ENCODE measurements around the gene LDAH.

The LDAH gene

GRCh38 chr2:20771299-20771698, 51.6 kb downstream of the LDAH start:
- DNase-seq, result no peak

DNA sequence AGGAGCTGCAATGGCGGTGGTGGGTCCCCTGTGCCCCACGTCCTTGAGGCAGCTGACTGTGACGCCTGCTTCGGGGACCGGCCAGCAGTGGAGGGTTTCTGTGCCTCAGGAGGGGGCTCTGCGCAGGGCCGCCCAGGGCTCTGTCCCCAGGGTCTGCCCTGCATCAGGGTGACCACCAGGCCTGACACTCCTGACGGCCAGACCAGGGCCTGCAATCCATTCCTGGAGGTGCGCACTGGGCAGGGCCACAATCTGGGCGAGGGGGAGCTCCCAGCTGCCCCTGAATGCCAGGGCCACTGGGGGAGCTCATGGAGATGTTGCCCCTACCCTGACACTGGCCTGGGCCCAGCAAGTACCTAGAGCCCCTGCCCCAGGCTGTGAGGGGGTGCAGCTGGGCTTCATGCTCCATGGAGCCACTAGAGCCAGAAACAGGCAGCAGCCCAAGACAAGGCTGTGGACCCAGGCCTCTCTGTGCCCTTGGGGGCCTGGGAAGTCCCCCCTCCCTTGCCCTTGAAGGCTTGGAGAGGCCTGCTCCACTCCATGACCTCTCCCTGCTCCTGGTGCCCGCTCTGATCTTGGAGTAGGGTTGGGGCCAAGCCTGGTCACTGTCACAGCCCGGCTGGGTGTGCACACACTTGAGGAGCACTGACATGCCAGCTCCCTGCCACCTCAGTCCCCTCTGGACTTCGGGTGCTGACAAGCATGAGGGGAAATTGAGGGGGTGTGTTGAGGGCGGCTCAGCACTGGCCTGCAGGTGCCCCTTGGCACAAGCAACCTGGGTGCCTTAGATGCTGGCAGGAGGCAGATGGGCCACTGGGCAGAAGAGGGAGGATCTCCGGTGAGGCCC, 55.9 kb downstream of the LDAH start:
- no peak for DNase-seq

DNA sequence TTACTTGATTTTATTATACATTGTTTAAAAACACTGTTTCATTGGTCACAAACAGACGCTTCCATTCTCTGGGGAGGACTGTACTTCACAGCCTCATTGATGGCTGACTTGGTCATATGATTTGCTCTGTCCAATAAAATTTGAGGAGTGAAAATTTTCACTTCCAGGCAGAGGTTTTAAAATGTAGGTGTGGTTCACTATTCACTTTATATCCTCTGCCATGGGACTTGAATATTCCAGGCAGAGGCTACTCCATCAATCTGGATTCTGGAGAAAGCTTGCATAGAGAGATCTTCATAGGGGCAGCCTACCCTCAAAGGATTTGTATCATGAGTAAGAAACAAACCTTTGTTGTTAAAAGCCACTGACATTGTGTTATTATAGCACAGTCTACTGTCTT, 56.7 kb downstream of the LDAH start:
- no peak for DNase-seq

- DNase-seq, result peak; percentile 94
These were observed 59.8 kb downstream of the LDAH start for GRCh38 chr2:20762945-20763683.

- DNase-seq, result no peak
These were observed 63.4 kb downstream of the LDAH start for GRCh38 chr2:20759487-20759886.

DNA sequence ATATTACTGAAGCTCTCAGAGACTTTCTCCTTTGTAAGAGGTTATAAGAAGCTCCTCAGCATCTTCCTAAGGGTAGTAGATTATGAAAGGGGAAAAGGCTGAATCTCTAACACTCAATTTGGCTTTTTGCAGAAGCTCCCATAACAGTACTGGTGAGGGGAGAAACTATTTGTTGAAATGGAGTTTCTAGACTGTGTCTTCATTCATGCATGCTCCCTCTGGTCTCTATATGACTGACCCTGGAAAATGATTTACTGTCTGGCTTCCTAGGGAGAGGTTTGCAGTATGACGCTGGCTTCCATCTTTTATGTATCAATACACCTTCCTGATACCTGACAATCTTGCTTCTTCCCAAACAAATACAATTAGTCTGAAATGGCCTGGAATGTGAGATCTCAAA, 63.9 kb downstream of the LDAH start:
- DNase-seq, result no peak

GRCh38 chr2:20757405-20758090, 65.4 kb downstream of the LDAH start:
- no peak for DNase-seq

- DNase-seq, result peak in 1 of 2 experiments; percentile 26
These were observed 67.6 kb downstream of the LDAH start for GRCh38 chr2:20755132-20755800.

DNA sequence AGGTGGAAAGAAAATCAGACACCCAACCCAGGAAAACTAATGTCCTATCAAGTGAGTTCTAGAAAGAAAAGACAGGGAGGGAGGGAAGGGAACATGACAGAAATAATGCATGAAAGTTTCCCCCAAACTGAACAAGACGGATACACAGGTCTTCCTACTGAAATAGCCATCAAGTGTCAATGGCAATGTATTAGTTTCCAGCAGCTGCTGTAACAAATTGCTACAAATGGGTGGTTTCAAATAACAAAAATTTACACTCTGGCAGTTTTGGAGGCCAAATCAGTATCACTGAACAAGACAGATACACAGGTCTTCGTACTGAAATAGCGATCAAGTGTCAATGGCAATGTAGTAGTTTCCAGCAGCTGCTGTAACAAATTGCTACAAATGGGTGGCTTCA, 70.6 kb downstream of the LDAH start:
- DNase-seq, result no peak

DNA sequence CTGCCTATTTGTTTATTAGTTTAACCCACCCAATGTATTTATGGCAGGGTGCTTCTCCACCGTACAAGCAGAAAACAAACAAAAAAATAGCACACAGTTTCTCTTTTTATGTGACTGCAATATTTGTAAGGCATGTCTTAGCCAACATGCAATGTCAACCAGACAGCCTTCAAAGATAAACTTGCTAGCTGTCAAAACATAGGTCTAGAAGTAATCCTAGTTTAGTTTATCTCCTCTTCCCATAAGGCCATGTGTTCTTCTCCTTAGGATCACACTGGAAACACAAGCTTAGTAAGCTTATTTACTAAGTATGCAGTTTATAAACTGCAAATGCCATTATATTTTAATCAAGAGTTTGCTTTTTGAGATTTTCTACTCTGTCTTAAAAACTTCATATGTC, 75.6 kb downstream of the LDAH start:
- DNase-seq, result no peak

DNA sequence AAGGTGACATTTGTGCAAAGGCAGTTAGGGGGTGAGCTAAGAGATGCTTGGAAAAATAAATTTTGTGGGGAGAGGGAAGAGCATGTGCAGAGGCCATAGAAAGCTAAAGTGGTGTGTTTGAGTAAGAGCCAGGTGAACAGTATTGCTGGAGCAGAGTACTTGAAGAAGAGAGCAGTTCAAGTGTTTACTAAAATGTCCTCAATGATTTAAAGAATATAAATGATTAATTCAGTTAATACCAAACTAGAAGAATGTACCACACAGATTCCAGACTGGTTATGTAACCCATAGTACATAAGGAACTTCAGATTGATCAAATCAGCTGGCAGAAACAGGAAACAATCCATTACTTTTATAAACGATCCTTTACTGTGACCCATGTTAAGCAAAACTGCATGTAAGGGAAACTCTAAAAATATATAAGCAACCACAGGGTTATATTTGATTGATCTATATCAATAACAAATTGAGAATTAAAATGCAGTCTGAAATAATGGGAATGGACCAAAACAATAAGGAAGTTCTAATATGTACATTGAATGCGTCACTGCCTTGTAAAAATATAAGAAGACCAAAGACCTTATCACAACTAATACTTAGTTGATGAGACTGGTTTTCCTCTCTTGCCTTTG, 76.9 kb downstream of the LDAH start:
- DNase-seq, result no peak

GRCh38 chr2:20744366-20745335, 78.2 kb downstream of the LDAH start:
- DNase-seq, result no peak

DNA sequence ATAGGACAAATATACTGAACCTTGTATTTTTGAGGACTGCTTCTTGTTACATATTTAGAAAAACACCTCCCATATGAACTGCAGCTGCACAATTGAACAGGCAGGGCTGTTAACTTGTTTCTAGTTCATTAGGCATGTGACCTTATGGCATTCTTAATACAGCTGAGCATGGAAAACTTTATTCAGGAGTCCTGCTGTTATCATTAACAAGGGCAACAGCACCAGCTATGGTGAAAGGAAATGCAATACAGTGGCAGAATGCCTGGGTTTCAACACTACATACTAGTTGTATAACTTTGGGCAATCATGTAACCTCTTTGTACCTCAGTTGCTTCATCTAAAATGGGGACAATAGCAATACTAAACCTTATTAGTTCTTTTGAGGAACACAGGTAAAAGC, 84.1 kb downstream of the LDAH start:
- DNase-seq, result no peak

- no peak for DNase-seq
These were observed 85.4 kb downstream of the LDAH start for GRCh38 chr2:20737505-20737904.

DNA sequence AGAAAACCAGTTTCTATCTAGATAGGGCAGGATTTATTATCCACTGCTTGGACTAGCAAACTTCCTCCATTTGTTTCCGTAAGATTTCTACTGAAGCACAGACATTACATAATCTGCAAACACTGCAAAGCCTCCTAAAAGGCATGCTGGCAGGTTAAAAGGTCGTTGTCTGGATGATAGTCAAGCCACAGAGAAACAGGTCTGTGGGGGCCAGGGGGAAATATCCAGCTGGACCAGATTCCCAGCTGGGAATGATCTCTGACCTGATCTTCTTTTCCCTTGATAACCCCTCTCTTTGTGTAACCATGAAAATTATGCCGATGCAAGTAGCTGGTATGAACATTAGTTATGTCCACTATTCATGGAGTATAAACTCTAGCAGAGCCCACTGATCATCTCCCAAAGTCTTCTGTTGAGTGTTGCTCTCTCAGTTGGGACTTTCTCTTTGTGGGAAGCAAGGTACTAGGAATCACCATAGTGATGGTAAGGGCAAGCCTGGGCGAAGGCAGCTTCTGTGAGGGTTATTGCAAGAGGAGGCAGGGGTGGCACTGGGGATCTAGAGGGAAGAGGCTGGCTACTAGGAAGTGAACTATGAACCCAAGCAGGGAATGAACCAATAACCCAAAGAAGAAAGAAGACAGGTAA, 94.7 kb downstream of the LDAH start:
- DNase-seq, result peak in 1 of 2 experiments; percentile 48

DNA sequence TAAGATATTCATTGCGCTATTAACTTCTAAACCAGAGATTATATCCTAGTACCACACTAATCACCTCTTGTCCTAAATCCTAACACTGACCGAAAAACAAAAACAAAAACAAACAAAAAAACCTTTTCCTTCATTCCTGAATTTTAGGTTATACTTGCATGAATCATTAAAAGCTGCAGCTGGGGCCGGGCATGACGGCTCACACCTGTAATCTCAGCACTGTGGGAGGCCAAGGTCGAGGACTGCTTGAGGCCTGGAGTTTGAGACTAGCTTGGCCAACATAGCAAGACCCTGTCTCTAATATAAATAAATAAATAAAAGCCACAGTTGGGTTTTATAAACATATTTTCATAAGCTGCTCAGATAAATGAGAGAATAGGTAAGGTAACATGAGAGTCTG, 96.0 kb downstream of the LDAH start:
- DNase-seq, result no peak

- no peak for DNase-seq
These were observed 97.1 kb downstream of the LDAH start for GRCh38 chr2:20725782-20726181.

GRCh38 chr2:20724500-20725053, 98.3 kb downstream of the LDAH start:
- no peak for DNase-seq

DNA sequence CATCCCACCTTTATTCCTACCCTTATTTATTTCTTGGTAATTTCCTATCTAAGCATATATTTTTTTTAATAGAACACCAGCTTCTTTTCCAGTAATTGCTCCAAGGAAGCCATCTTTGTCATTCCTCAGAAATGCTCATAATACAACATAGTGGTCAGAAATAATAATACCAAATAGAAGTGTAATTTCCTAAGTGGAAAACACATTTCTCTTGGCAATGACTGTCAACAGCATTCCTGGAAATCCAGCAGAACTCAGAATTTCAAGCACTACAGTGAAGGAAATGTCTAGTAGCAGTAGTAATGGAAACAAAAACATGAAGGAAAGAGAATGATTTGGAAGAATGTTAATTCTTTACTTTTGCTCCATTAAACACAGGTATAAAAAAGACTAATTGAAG, 99.4 kb downstream of the LDAH start:
- no peak for DNase-seq

GRCh38 chr2:20722592-20723240, 100.2 kb downstream of the LDAH start:
- no peak for DNase-seq

All from NCI-H526 (cell line).